Measurements from ENCODE around the gene CAB39.
A peak's percentile ranks its signal among the peaks of the same experiment; 100 is the strongest.
"Not testable (repeated sequence)": the region's sequence is repeated elsewhere in the genome, so short reads cannot be mapped to it uniquely, and the experiment has no call there.

CAB39 gene

DNA sequence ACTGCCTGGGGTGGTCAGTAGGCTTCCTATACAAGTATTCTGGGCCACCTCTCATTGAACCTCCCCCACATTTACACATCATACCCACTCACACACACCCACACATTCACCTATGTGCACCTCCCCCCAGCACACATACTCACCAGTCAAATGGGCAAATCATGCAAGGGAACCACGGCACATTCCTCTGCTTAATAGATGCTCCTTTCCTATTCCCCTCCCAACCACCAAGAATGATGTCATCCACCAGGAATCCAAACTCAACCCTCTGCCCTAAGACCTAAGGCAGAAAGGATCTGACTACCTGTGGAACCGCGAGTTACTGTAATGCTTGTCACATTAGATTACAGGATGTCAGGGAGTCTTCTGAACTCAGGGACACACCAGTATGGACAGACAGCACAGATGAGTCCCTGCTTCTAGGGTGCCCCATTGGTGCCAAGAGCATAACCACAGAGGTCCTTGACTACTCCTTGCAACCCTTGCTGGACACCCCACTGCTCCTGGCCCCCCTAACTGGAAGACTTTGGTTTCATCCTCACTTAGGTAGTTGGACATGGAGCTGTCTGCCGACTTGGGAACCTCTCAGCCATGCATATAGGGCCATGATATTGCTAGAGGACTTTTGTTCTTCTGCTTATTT is 21.5 kb upstream of the CAB39 start:
- no peak for TF ChIP-seq CTCF (IDR thresholded peaks at IDR 0.05; ENCODE audit: insufficient read depth, low read depth, low read length, missing control alignments)
- DNase-seq (ENCODE audit: low read depth): peak; percentile 98
- no peak overlapping the region for H3K4me3 ChIP-seq (ENCODE audit: low read length)

DNA sequence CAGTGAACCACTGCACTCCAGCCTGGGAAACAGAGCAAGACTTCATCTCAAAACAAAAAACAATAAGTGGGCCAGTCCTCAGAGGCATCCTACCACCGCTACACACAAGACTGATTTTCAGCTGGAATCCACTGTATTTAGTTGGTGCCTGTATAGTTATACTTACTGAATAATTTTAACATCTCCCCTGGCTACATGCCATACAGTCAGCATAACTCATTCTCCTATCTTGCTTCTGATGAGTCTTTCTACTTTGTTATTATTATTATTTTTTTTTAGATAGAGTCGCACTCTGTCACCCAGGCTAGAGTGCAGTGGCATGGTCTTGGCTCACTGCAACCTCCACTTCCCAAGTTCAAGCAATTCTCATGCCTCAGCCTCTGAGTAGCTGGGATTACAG is 19.9 kb upstream of the CAB39 start:
- DNase-seq (ENCODE audit: low read depth): peak; percentile 55
- TF ChIP-seq CTCF (IDR thresholded peaks at IDR 0.05; ENCODE audit: insufficient read depth, low read depth, low read length, missing control alignments): no peak
- no peak overlapping the region for H3K4me3 ChIP-seq (ENCODE audit: low read length)

- H3K4me3 ChIP-seq (ENCODE audit: low read length): no peak overlapping the region
- TF ChIP-seq CTCF (IDR thresholded peaks at IDR 0.05; ENCODE audit: insufficient read depth, low read depth, low read length, missing control alignments): no peak
- DNase-seq (ENCODE audit: low read depth): peak; percentile 67
Observed at GRCh38 chr2:230693411-230693810, 19.2 kb upstream of the CAB39 start.

DNA sequence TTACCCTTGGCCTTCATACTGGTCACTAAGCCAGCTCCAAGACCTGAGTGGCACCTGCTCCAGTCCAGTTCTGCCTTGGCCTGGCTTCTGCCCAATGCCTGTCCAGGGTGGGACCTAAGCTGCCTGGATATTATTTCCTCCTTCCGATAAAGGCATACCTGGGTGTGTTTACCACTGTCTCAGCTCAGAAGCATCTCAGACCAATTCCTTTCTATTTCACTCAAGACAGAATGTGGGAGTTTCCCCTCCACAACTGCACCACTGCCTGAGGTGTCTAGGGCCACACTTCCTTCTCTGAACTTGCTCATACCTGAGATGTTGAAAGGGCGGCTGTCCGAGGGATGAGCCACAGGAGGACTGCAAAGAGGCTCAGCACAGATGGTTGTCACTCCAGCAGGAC is 18.4 kb upstream of the CAB39 start:
- H3K4me3 ChIP-seq (ENCODE audit: low read length): no peak overlapping the region
- DNase-seq (ENCODE audit: low read depth): peak; percentile 97
- no peak for TF ChIP-seq CTCF (IDR thresholded peaks at IDR 0.05; ENCODE audit: insufficient read depth, low read depth, low read length, missing control alignments)

- no peak for TF ChIP-seq CTCF (IDR thresholded peaks at IDR 0.05; ENCODE audit: insufficient read depth, low read depth, low read length, missing control alignments)
- H3K4me3 ChIP-seq (ENCODE audit: low read length): no peak overlapping the region
- no peak for DNase-seq (ENCODE audit: low read depth)
Observed at GRCh38 chr2:230695551-230695950, 17.1 kb upstream of the CAB39 start.

DNA sequence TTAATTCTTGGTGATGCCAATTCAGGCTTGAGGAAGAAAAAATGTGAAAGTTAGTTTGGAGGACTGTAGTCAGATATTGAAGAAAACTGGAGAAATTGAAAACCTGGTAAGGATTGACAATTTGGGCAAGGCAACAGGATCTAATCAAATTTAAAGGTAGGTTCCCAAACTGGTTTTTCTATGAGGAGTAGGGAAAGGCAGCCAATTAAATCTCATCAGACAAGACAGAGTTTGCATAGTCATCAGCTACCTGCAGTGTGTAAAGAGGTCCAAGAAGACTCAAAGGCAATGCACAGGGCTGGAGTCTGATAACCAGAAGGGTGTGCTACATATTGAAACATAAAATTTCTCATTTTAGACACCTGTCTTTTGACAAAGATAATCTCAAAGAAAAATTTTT is 16.0 kb upstream of the CAB39 start:
- DNase-seq (ENCODE audit: low read depth): peak; percentile 65
- TF ChIP-seq CTCF (IDR thresholded peaks at IDR 0.05; ENCODE audit: insufficient read depth, low read depth, low read length, missing control alignments): no peak
- H3K4me3 ChIP-seq (ENCODE audit: low read length): no peak overlapping the region

DNA sequence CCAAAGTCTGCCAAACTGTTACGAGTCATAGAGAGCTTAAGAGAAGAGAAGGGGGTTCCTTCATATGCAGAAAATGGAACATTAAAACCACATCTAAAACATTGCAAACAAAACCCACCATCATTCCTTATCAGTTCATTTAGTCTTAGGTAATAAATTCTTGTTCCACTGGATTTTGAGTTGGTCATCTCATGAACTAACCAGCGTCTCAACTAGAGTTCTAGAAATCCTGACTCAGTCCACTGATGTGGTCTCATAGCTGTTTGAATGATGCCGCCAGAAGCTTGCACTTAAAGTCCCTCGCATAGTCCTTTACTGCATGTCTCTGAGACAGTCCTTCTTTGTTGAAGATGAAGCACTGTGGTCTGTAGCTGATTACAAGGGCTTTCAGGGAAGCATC is 15.0 kb upstream of the CAB39 start:
- TF ChIP-seq CTCF (IDR thresholded peaks at IDR 0.05; ENCODE audit: insufficient read depth, low read depth, low read length, missing control alignments): no peak
- DNase-seq (ENCODE audit: low read depth): no peak

DNA sequence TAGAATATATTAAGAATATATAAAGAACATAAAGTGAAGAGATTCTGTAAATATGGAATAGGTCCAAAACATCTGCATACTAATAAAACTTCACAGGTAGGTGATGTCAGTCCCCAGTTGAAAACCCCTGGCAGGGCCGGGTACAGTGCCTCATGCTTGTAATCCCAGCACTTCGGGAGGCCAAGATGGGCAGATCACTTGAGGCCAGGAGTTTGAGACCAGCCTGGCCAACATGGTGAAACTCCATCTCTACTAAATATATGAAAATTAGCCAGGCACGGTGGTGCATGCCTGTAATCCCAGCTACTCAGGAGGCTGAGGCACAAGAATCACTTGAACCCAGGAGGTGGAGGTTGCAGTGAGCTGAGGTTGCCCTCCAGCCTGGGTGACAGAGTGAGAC is 13.9 kb upstream of the CAB39 start:
- not testable (repeated sequence) for DNase-seq (ENCODE audit: low read depth); H3K4me3 ChIP-seq (ENCODE audit: low read length)

More for the DNA sequence above, 15.0 kb upstream of the CAB39 start:
- H3K4me3 ChIP-seq (ENCODE audit: low read length): no peak overlapping the region
